Dermis microvascular lymphatic vessel endothelial cell (primary cell): Measurements from ENCODE around the gene NLRP12. TPM values are rescaled to one million over a fixed set of nuclear protein-coding genes. Genes with fewer than 3 reads are reported as not detected.
"Not testable (repeated sequence)": the region's sequence is repeated elsewhere in the genome, so short reads cannot be mapped to it uniquely, and the experiment has no call there.

Source experiments
- DNase-seq, 2 donors: peaks; one replicate each; pipeline versions ENCODE4 v3.0.0 to v3.0.0-alpha.2; 2010; ENCODE audit warnings: low read depth in 2 of 2
- total RNA-seq: library from RNA; depleted of rRNA; stranded (reverse); fragments of >200 nt; gene quantifications from 2 replicates; pipeline ENCODE4 v1.2.1, GENCODE V29; 2014

The NLRP12 gene
- total RNA-seq, 1 donor from 2014 or later: 0.51 TPM

DNA sequence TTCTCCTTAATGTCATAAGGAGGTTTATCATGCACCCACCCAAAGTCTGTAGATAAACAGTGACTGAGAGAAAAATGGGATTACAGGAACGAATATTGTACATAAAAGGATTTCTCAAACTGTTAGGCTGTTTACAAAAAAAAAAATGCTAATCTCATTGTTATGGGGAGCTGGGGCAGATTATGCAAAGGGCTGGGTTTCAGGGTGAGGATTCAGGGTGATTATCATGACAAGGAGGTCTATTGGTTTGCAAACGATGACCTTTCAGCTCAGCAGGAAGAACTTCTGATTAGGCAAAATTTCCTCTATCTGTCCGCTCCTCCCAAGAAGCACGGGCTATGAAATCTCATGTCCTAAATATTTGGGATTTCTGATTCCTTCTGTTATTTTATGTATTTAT lies 41.4 kb downstream of the NLRP12 start:
- DNase-seq: no peak

DNA sequence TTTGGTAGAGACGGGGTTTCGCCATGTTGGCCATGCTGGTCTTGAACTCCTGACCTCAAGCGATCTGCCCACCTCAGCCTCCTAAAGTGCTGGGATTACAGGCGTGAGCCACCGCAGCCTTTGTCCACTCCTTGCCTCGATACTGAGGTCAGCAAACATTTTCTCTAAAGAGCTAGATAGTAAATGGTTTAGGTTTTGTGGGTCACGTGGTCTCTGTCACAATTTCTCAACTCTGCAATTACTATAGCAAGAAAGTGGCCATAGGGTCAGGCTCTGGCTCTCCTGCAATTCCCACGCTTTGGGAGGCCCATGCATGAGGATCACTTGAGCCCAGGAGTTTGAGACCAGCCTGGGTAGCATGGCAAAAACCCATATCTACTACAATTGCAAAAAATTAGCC lies 42.8 kb downstream of the NLRP12 start:
- not testable (repeated sequence) for DNase-seq

- DNase-seq: no peak
Measured at GRCh38 chr19:53780506-53780905, 43.6 kb downstream of the NLRP12 start.

GRCh38 chr19:53775524-53775923 lies 48.6 kb downstream of the NLRP12 start:
- DNase-seq: no peak

DNA sequence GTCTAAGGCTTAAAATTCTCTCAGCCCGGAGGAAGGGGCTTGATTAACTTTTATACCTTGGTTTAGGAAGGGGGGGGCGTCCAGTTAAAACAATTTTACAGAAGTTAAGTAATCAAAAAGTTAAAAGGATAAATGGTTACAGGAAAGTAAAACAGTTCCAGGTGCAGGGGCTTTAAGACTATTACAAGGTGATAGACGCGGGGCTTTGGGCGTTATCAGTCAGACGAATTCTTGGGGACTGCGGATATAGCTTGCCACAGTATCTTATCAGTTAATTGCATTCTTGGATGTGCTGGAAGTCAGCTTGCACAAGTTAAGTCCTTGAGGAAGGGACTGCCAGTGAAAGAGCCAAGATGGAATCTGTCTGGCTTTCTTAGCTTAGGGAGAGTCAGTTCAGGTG lies 49.6 kb downstream of the NLRP12 start:
- DNase-seq: not testable (repeated sequence)

DNA sequence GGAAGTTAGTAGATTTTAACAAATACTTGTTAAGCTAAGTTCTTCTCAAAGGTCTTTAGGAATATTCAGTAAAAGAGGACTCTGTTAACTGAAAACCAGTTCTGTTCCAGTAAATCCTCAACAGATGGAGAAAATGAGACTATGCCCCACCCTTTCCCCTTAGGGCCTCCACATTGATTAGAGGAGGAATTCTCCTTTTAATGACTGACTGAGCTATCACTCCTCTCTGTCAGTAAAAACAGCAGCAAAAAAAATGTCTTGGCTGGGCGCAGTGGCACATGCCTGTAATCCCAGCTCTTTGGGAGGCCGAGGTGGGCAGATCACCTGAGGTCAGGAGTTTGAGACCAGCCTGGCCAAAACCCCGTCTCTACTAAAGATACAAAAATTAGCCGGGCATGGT lies 50.1 kb downstream of the NLRP12 start:
- DNase-seq: no peak

GRCh38 chr19:53772943-53773342 lies 51.2 kb downstream of the NLRP12 start:
- DNase-seq: peak; percentile 51 to 71

- DNase-seq: no peak
Measured at GRCh38 chr19:53771144-53771543, 53.0 kb downstream of the NLRP12 start.

- DNase-seq: not testable (repeated sequence)
Measured at GRCh38 chr19:53769696-53770309, 54.3 kb downstream of the NLRP12 start.

DNA sequence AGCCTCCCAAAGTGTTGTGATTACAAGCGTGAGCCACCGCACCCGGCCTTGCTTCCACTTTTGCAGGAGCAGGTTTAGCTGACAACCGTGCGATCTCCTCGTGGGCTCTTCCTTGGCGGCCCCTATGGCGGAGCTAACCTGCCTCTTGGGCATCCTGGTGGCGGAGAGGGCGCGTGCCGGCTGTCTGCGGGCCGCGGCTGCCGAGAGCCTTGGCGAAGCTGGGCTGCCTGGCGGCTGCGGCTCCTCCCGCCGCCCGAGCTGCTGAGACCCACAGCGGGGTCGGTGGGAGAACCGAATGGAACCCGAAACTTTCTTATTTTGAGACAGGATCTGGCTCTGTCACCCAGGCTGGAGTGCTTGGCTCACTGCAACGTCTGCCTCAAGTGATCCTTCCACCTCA lies 55.7 kb downstream of the NLRP12 start:
- no peak for DNase-seq

- not testable (repeated sequence) for DNase-seq
Measured at GRCh38 chr19:53758991-53759390, 65.1 kb downstream of the NLRP12 start.

Other genes starting within 250 kb of the NLRP12 start
- not detected in 2 replicates for gene DPRX, start 192.3 kb downstream of the NLRP12 start, total RNA-seq
- gene MYADM, start 43.6 kb upstream of the NLRP12 start, total RNA-seq: 5.9 and 12.5 TPM in 2 replicates
- not detected in 2 replicates for gene PRKCG, start 57.9 kb upstream of the NLRP12 start, total RNA-seq
- not detected in 2 replicates for gene CACNG7, start 85.0 kb upstream of the NLRP12 start, total RNA-seq
- gene CACNG8, start 138.6 kb upstream of the NLRP12 start, total RNA-seq: 0.13 TPM in 2 replicates
- gene CACNG6, start 167.3 kb upstream of the NLRP12 start, total RNA-seq: 0.38 and 0.77 TPM in 2 replicates
- gene VSTM1, start 239.6 kb upstream of the NLRP12 start, total RNA-seq: not detected in 2 replicates